Endothelial cell of umbilical vein (primary cell): ENCODE measurements around the gene PODXL2. TPM values are rescaled to one million over a fixed set of nuclear protein-coding genes. Genes with fewer than 3 reads are reported as not detected.

Source experiments
- BruUV-seq: library from RNA; stranded (reverse); fragments of 400-500 nt; replicated peaks from 2 replicates; lab custom pipeline; 2021; lab: Mats Ljungman, UMichigan
- CTCF ChIA-PET: fragments of 300-600, 350-600 bp; sonication (Branson Sonifier 250); formaldehyde crosslinking; loops from one replicate; lab custom pipeline; 2021; ENCODE audit warnings: antibody characterized with exemption, inconsistent platforms; lab: Charles Lee
- POLR2A ChIA-PET: fragments of 300-600, 350-600 bp; sonication (Branson Sonifier 250); formaldehyde crosslinking; loops from one replicate; lab custom pipeline; 2021; ENCODE audit warnings: antibody characterized with exemption, inconsistent platforms; lab: Charles Lee
- DNase-seq: peaks from one replicate; pipeline ENCODE4 v3.0.0-alpha.2; 2011; ENCODE audit warnings: low read depth, low spot score
- FAIRE-seq: peaks from 2 replicates; lab custom pipeline; 2011; peaks lifted over from hg19 to GRCh38; lab: Jason Lieb, UNC
- H2AFZ ChIP-seq: 2 replicates; pipeline ENCODE4 v1.6.0; 2012; ENCODE audit warnings: low read depth, low read length, control low read depth, inconsistent platforms
- H3K27ac ChIP-seq: 2 replicates; pipeline ENCODE4 v1.5.1; 2011; ENCODE audit warnings: low read depth, mild to moderate bottlenecking, control low read depth, low read length, moderate library complexity; ENCODE audit not compliant: insufficient read depth
- H3K27me3 ChIP-seq, 2 experiments: 2 replicates each; pipeline versions ENCODE4 v1.6.0 to v1.6.1; 2011; ENCODE audit warnings: low read length in 2 of 2, mixed read lengths in 1 of 2; ENCODE audit not compliant: control insufficient read depth in 2 of 2, insufficient read depth in 2 of 2
- H3K36me3 ChIP-seq, 2 experiments: 2 replicates in 1 of 2; 3 replicates in 1 of 2; pipeline ENCODE4 v1.5.1; 2011; ENCODE audit warnings: low read length in 2 of 2, mild to moderate bottlenecking in 1 of 2, moderate library complexity in 1 of 2; ENCODE audit not compliant: control insufficient read depth in 2 of 2, insufficient read depth in 2 of 2; ENCODE audit errors: extremely low read depth in 1 of 2
- H3K4me1 ChIP-seq: 3 replicates; pipeline ENCODE4 v1.5.1; 2011; ENCODE audit warnings: mild to moderate bottlenecking, low read length; ENCODE audit not compliant: control insufficient read depth, insufficient read depth; ENCODE audit errors: extremely low read depth
- H3K4me2 ChIP-seq: 2 replicates; pipeline ENCODE4 v1.6.1; 2011; ENCODE audit warnings: low read length, control low read depth, mixed read lengths; ENCODE audit not compliant: insufficient read depth
- H3K4me3 ChIP-seq, 3 experiments: fragments of 200-600 bp in 1 of 3; sonication (generic), shearing (Covaris generic) in 1 of 3; replicated peaks in 1 of 3; 2 replicates each; pipeline ENCODE4 v1.5.1; 2011 to 2016; ENCODE audit warnings: control low read depth in 3 of 3, low read length in 3 of 3, mild to moderate bottlenecking in 2 of 3, inconsistent platforms in 1 of 3, low read depth in 1 of 3, moderate library complexity in 1 of 3; ENCODE audit not compliant: insufficient read depth in 1 of 3
- H3K79me2 ChIP-seq: 2 replicates; pipeline ENCODE4 v1.6.0; 2012; ENCODE audit warnings: low read length, inconsistent platforms; ENCODE audit not compliant: control insufficient read depth, insufficient read depth
- H3K9ac ChIP-seq: replicated peaks from 2 replicates; pipeline ENCODE3; 2011; ENCODE audit warnings: low read length, control low read depth; ENCODE audit not compliant: insufficient read depth; ENCODE audit errors: extremely low read depth
- H3K9me1 ChIP-seq: replicated peaks from 3 replicates; pipeline ENCODE4 v1.6.0; 2011; ENCODE audit warnings: mild to moderate bottlenecking, low read length; ENCODE audit not compliant: control insufficient read depth, insufficient read depth; ENCODE audit errors: extremely low read depth
- H3K9me3 ChIP-seq: replicated peaks from 2 replicates; pipeline ENCODE4 v1.5.1; 2012; ENCODE audit warnings: low read length, inconsistent platforms; ENCODE audit not compliant: control insufficient read depth, insufficient read depth
- H4K20me1 ChIP-seq: replicated peaks from 2 replicates; pipeline ENCODE3; 2011; ENCODE audit warnings: mild to moderate bottlenecking, low read length; ENCODE audit not compliant: control insufficient read depth, insufficient read depth; ENCODE audit errors: extremely low read depth
- EZH2 ChIP-seq: IDR thresholded peaks from 2 replicates; pipeline ENCODE4 v1.6.1; 2012; ENCODE audit warnings: borderline replicate concordance, low read depth, mild to moderate bottlenecking, moderate library complexity, low read length, inconsistent platforms; ENCODE audit not compliant: severe bottlenecking
- FOS ChIP-seq: IDR thresholded peaks from 2 replicates; pipeline ENCODE4 v1.6.1; 2011; ENCODE audit warnings: mild to moderate bottlenecking, low read length, moderate library complexity, borderline replicate concordance; ENCODE audit not compliant: insufficient read depth
- GATA2 ChIP-seq: IDR thresholded peaks from 2 replicates; pipeline ENCODE4 v1.7.0; 2011; ENCODE audit warnings: low read depth, mild to moderate bottlenecking, moderate library complexity, mixed read lengths, low read length; ENCODE audit not compliant: insufficient read length, insufficient read depth
- JUN ChIP-seq: IDR thresholded peaks from 2 replicates; pipeline ENCODE4 v1.6.1; 2011; ENCODE audit warnings: borderline replicate concordance, low read depth; ENCODE audit not compliant: insufficient read length, insufficient read depth
- MYC ChIP-seq: IDR thresholded peaks from one replicate; pipeline ENCODE4 v1.6.1; 2011; ENCODE audit warnings: mild to moderate bottlenecking, low read depth, low read length
- POLR2A ChIP-seq: IDR thresholded peaks from 2 replicates; pipeline ENCODE4 v1.6.1; 2012; ENCODE audit warnings: low read depth, mild to moderate bottlenecking, control low read depth, low read length
- POLR2AphosphoS5 ChIP-seq: IDR thresholded peaks from 2 replicates; pipeline ENCODE4 v1.6.1; 2012; ENCODE audit warnings: low read depth, mild to moderate bottlenecking, control low read depth, low read length, moderate library complexity; ENCODE audit not compliant: insufficient read depth
- dilution Hi-C: fragments of 300-500 bp; cut with MboI; formaldehyde crosslinking; loops from one replicate; pipeline ENCODE4 v1.15.0; 2019; ENCODE audit warnings: low sequenced_read_pairs; ENCODE audit not compliant: extremely low pct_ligation_motif_present
- intact Hi-C: fragments of 100-400 bp; cut with micrococcal nuclease; formaldehyde crosslinking; loops from one replicate; pipeline ENCODE4 v1.10.0; 2022
- polyA plus RNA-seq, 4 experiments: library from polyadenylated mRNA; depleted of rRNA in 3 of 4; stranded (reverse) in 3 of 4; unstranded in 1 of 4; fragments of >200 nt; gene quantifications; 2 replicates each; pipeline versions ENCODE4 v1.2.1 to v1.2.3, GENCODE V29; 2011 to 2012; ENCODE audit warnings: missing spikeins in 1 of 4
- total RNA-seq: library from RNA; stranded (reverse); gene quantifications from 2 replicates; pipeline ENCODE4 v1.2.3, GENCODE V29; 2021
- TF ChIP-seq, protein P1 (sequence below): IDR thresholded peaks from 2 replicates; pipeline ENCODE4 v1.6.1; 2011; ENCODE audit not compliant: insufficient read depth, insufficient read length
- TF ChIP-seq, protein P2 (sequence below), 2 donors: IDR thresholded peaks; 1 replicate in 1 of 2; 2 replicates in 1 of 2; pipeline ENCODE4 v1.5.1; 2011; ENCODE audit warnings: low read length in 2 of 2, mild to moderate bottlenecking in 2 of 2, moderate library complexity in 2 of 2, control low read depth in 1 of 2, inconsistent platforms in 1 of 2, low read depth in 1 of 2; ENCODE audit not compliant: insufficient read depth in 1 of 2; ENCODE audit errors: extremely low read depth in 1 of 2

PODXL2 gene
- total and polyA plus RNA-seq, 2 donors (not counting 3 experiments of a cell fraction or from before 2014, with no cell fraction given): 5.5 to 6.5 TPM

DNA sequence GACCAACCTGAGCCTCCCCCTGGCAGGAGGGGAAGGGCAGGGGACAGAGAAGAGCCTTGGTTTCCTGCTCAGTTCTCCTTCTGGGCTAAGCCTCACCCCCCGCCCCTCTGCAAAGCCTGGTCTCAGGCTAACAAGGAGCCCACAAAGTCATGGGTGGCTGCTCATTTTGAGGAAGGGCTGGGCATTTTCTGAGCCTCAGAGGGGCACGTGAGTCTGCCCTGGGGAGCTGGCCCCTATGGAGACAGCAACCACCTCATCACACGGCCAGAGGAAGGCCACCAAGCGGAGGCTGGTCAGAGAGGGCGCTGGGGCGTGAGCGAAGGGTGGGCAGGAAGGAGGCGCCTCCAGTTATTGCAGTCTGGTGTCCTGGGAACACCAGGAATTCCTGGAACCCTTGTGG lies 62.5 kb downstream of the PODXL2 start:
- Histone ChIP-seq H3K4me1 (peaks cover 2% of the 10 kb centered on the region), H3K4me2 (no peak overlapping the region), H3K27me3 (no peaks in the 10 kb centered on the region), H3K27ac (no peak overlapping the region), H3K4me3 (no peak overlapping the region), H4K20me1 (no peaks in the 10 kb centered on the region), H3K9me1 (no peaks in the 10 kb centered on the region), H3K79me2 (no peaks in the 10 kb centered on the region), H3K9me3 (no peaks in the 10 kb centered on the region), H2AFZ (no peak overlapping the region), H3K36me3 (peaks cover 2 to 3% of the 10 kb centered on the region in 2 experiments), H3K9ac (no peak overlapping the region)
- intact Hi-C loops: loop anchor here (1.0 to 10.0 kb wide), 2 partner anchors 140 to 283 kb away; no protein-coding TSS in a partner anchor
- CTCF ChIA-PET: interaction anchor here (0.6 to 2.6 kb wide), 26 partner anchors 8 to 432 kb away, joined by 3 to 33 read pairs (median 4); partner anchors contain the start of genes MGLL, RUVBL1, SEC61A1 and TPRA1
- no peak for TF ChIP-seq GATA2
- TF ChIP-seq, protein P1, sequence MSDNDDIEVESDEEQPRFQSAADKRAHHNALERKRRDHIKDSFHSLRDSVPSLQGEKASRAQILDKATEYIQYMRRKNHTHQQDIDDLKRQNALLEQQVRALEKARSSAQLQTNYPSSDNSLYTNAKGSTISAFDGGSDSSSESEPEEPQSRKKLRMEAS: no peak
- no peak for TF ChIP-seq EZH2
- TF ChIP-seq, protein P2, sequence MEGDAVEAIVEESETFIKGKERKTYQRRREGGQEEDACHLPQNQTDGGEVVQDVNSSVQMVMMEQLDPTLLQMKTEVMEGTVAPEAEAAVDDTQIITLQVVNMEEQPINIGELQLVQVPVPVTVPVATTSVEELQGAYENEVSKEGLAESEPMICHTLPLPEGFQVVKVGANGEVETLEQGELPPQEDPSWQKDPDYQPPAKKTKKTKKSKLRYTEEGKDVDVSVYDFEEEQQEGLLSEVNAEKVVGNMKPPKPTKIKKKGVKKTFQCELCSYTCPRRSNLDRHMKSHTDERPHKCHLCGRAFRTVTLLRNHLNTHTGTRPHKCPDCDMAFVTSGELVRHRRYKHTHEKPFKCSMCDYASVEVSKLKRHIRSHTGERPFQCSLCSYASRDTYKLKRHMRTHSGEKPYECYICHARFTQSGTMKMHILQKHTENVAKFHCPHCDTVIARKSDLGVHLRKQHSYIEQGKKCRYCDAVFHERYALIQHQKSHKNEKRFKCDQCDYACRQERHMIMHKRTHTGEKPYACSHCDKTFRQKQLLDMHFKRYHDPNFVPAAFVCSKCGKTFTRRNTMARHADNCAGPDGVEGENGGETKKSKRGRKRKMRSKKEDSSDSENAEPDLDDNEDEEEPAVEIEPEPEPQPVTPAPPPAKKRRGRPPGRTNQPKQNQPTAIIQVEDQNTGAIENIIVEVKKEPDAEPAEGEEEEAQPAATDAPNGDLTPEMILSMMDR (IDR thresholded peaks at IDR 0.05; ENCODE audit: extremely low read depth in 1 of 2, insufficient read depth in 1 of 2, low read depth in 1 of 2, low read length in 2 of 2): no peak
- TF ChIP-seq FOS: no peak
- no peak for TF ChIP-seq JUN
- TF ChIP-seq POLR2A: no peak
- no peak for TF ChIP-seq MYC
- TF ChIP-seq POLR2AphosphoS5: no peak
- no peak for DNase-seq
- POLR2A ChIA-PET: no interaction called here
- dilution Hi-C loops: no loop called here
- FAIRE-seq: no peak
- BruUV-seq: no TSS peak
